Measurements from ENCODE around the gene KLHL3. TPM values are rescaled to one million over a fixed set of nuclear protein-coding genes. Genes with fewer than 3 reads are reported as not detected.

KLHL3 gene
- total and polyA plus RNA-seq, 9 of the 15 experiments (the other 6 are each of a cell fraction or from before 2014, with no cell fraction given), result under 0.01 to 1.5 (median 0.22) TPM

- TF ChIP-seq HDAC6 (IDR thresholded peaks at IDR 0.05; ENCODE audit: low read depth, low read length) (no peak), STAT6 (CRISPR knock-in tag; IDR thresholded peaks at IDR 0.05) (no peak), ZNF23 (CRISPR knock-in tag; IDR thresholded peaks at IDR 0.05) (no peak), IRF9 (tag; IDR thresholded peaks at IDR 0.05) (no peak), POLR3G (IDR thresholded peaks at IDR 0.05; ENCODE audit: extremely low read depth, insufficient read length, insufficient replicate concordance) (no peak), NUFIP1 (IDR thresholded peaks at IDR 0.05; ENCODE audit: partially characterized antibody) (no peak), MTA3 (IDR thresholded peaks at IDR 0.05; ENCODE audit: borderline replicate concordance) (peak; percentile 91; the same call in 1 of the 2 replicates), CBFA2T2 (conservative IDR thresholded peaks at IDR 0.05) (no peak), CCAR2 (IDR thresholded peaks at IDR 0.05; ENCODE audit: low read depth, low read length) (no peak), IRF1 (CRISPR knock-in tag; IDR thresholded peaks at IDR 0.05; ENCODE audit: borderline replicate concordance) (no peak), SIN3B (IDR thresholded peaks at IDR 0.05; ENCODE audit: low read depth) (peak; percentile 86), GABPA (tag; conservative IDR thresholded peaks at IDR 0.05; ENCODE audit: low read depth) (peak; percentile 95), MAFG (tag; conservative IDR thresholded peaks at IDR 0.05) (no peak), FOXP1 (CRISPR knock-in tag; IDR thresholded peaks at IDR 0.05) (peak; percentile 27), GABPB2 (CRISPR knock-in tag; conservative IDR thresholded peaks at IDR 0.05) (no peak), ELF4 (CRISPR knock-in tag; IDR thresholded peaks at IDR 0.05) (peak; percentile 98), ZNF398 (CRISPR knock-in tag; IDR thresholded peaks at IDR 0.05) (no peak), DIDO1 (tag; IDR thresholded peaks at IDR 0.05; ENCODE audit: low read depth) (peak; percentile 96), HMBOX1 (IDR thresholded peaks at IDR 0.05) (no peak), TBL1XR1 (IDR thresholded peaks at IDR 0.05; ENCODE audit: low read length in 2 of 2) (peak in 1 of 2 experiments; percentile 14; a peak in 1 of 4 replicates), THRAP3 (IDR thresholded peaks at IDR 0.05; ENCODE audit: borderline replicate concordance) (no peak), LARP7 (IDR thresholded peaks at IDR 0.05) (0 out of 2 replicates have a peak, but pooled peaks have one; percentile 11)
These were observed 18.5 kb upstream of the KLHL3 start, which contains the start of gene HNRNPA0 (continued) for GRCh38 chr5:137754188-137754960.
